ENCODE measurements around the gene FOXP1.

DNA sequence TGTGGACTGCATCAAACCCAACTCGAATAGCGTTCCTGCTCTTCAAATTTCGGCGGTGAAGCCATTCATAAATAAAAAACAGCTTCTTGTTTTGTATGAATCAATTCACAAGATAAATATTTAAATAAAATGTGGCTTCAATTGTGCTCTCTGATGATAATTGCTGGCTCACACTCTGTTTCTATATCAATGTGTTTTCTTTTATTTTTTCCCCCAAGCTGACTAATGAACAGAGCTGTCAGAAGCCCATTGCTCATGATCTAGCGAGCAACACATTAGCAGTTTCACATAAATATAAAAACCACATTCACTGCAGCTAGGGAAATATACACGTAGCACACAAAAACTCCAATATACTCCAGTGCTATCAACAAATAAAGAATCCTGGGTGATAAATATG lies 45.0 kb upstream of the FOXP1 start:
- TF ChIP-seq CTCF (conservative IDR thresholded peaks at IDR 0.05 in 1 of 2, IDR thresholded peaks at IDR 0.05 in 1 of 2; ENCODE audit: low read depth in 1 of 2, low read length in 2 of 2) (no peak), EZH2 (IDR thresholded peaks at IDR 0.05; ENCODE audit: low read length, missing control alignments) (no peak)

Measured in fibroblast of lung (primary cell).